GM19468 (cell line): Measurements from ENCODE around the gene KIAA1191.

Experiments used
- ATAC-seq: cut with Tn5 transposase; IDR thresholded peaks from one replicate; pipeline ENCODE4 v1.9.1; 2021; ENCODE audit warnings: mild to moderate bottlenecking, moderate library complexity, moderate number of reproducible peaks; ENCODE audit not compliant: unreplicated experiment; ENCODE audit errors: extremely low read depth

Gene KIAA1191

DNA sequence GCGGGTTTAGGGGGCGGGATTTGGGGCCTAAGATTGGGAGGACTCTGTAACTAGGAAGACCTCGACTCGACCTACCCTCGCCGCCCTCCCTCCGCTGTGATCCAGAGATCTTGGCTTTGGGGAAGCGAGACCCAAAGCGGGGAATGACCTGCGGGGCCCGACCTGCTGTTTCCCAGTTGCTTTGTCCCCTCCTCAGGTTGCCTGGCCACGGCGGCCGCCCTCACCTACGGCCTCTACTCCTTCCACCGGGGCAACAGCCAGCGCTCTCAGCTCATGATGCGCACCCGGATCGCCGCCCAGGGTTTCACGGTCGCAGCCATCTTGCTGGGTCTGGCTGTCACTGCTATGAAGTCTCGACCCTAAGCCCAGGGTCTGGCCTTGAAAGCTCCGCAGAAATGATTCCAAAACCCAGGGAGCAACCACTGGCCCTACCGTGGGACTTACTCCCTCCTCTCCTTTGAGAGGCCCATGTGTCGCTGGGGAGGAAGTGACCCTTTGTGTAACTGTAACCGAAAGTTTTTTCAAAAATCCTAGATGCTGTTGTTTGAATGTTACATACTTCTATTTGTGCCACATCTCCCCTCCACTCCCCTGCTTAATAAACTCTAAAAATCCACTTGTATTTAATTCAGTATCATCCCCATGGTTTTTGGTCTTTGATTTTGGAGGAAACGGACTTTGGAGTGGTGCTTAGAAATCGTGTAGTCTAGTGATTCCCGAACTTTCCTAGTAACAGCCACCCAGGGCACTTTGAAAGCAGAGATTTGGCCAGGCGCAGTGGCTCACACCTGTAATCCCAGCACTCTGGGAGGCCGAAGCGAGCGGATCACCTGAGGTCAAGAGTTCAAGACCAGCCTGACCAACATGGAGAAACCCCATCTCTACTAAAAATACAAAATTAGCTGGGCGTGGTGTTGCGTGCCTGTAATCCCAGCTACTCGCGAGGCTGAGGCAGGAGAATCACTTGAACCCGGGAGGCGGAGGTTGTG, 27.9 kb upstream of the KIAA1191 start:
- ATAC-seq, result peak; percentile 1

DNA sequence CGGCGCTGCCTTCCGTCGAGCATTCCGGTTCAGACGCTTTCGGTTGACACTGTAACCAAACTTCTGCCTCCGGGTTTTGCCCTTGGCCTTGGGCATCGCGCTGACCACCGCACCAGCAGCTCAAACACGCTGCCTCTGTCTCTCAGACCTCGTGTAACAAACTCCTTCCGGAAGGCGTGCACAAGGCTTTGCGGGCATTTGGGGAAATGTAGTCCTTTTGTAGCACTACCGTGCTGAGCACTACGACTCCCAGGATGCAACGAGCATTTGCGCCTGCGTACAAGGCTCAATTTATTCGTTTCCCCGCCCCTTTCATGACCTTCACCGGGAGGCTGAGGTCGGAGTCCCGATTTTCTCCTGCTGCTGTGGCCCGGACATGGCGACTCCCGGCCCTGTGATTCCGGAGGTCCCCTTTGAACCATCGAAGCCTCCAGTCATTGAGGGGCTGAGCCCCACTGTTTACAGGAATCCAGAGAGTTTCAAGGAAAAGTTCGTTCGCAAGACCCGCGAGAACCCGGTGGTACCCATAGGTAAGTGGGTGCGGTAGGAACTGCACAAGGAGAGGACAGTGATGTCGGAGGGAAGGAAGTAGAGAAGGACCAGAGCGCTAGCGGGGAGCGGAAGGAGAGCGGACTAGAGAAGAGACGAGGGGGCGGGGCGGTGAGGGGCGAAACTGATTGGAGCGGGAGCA, 27.0 kb upstream of the KIAA1191 start, which contains the start of the genes HIGD2A and NOP16:
Gene HIGD2A, plus strand, starts transcription at position 308 of the 691 bp plus-strand sequence. Its CDS starts 69 bp downstream, at position 377.
Gene NOP16, minus strand, starts transcription at position 155 of the 691 bp plus-strand sequence. Its CDS starts 59 bp downstream, at position 96.
- ATAC-seq, result peak; percentile 79

DNA sequence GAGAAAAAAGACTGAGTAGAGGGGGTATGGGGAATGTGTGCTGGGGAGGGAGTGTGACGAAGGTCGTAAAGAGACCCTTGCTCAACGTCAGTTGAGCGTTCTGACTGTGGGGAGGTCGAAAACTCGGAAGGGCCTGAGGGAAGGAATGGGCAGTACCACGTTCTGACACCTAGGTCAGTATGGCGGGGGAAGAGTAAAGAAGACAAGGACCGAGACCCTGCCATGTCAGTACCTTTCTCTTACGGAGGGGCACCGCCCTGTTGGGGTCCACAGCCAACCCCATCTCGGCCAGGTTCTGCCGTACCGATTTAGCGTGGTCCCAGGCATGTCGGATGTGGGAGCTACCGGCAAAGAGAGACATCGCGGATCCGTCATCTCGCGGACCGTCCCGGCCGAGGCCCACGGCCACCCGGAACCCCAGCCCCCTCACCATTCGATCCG, 26.5 kb upstream of the KIAA1191 start:
- ATAC-seq, result no peak

DNA sequence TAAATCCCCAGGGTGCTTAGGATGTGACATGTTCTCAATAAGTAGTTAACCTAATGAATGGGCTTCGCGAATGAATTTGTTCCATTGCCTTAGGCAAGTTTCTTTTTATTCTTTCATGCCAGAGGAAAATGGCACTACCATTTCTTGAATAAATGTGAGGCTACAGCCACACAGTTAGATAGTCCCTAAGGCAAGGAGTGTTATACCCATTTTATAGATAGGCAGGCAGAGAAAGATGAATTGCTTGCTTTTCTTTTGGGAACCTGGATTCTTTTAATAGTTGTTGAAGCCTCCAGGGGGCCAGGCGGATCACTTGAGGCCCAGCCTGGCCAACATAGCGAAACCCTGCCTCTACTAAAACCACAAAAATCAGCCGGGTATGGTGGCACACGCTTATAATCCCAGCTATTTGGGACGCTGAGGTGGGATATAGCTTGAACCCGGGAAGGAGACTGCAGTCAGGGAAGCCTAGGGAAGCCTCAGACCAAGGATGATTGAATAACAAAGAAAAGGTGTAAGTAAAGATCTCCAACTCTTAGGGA, 25.9 kb upstream of the KIAA1191 start:
- ATAC-seq, result no peak

DNA sequence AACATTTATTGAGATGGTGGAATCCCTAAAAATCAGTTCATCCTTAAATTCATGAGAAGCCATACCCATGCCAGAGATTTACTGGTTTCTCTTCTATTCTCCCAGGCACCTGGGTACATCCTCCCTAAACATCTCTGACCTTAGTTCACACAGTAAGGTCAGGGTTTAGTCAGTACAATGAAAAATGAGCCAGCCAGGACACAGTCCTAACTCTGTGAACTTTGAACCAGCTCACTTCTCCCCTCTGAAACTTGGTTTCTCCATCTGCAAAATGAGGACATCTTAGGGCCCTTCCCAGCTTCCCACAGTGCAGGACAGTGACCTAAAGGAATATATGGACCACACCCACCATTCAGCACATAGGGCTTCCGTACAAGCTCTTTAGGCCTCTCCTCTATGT, 24.9 kb upstream of the KIAA1191 start:
- no peak for ATAC-seq

DNA sequence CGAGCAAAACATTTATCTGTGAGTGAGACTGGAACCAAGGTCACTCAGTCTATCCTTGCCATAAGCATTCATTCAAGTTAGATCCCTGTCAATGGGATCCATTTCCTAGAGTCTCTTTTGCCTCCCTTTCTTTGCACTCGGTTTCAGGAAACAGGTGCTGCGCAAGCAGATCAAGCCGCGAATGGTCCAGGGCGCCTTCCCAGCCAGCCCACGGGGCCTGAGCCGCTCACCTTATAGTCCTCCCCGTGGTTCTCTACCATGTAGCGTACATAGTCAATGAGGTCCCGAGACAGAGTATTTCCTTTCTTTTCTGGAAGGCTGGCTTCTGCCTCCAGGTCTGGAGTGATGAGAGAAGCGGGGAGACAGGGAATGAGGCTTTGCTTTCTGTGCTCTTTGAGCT, 23.4 kb upstream of the KIAA1191 start:
- ATAC-seq, result no peak

DNA sequence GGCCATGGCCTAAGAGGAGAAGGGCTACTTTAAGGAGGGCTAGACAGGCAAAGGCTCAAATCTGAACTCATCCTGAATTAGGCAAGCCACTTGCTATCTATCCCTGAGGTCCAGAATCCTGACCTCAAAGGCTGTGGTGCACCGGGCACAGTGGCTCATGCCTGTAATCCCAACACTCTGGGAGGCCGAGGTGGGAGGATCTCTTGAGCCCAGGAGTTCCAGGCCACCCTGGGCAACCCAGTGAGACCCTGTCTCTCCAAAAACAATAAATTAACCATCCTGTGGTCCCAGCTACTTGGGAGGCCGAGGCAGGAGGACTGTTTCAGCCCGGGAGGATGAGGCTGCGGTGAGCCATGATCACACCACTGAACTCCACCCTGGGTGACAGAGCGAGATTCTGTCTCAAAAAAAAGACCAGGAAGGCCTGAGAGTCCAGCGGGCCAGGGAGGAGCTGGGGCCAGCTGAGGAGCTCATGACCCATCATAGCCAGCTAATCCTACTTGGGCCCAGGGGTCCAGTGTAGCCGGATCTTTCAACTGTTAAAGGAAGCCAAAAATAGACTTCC, 22.9 kb upstream of the KIAA1191 start:
- no peak for ATAC-seq

DNA sequence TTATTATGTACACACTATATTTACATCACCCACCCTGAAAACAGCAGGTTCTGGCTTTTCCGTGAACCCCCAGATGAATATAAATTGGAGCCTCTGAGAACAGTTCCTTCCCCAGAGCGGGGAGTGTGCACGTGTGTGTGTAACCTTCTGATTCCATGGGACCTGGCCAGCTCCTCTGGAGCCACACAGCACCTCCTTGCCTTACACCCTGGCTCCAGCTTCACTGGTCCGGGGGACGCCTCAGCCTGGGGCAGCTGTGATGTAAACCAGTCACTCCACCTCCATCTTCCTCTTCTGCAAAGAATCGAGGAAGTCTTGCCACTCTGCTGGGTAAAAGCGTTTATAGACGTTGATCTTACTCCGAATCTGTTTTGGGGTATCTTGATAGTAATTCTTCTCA, 22.4 kb upstream of the KIAA1191 start:
- ATAC-seq, result no peak

DNA sequence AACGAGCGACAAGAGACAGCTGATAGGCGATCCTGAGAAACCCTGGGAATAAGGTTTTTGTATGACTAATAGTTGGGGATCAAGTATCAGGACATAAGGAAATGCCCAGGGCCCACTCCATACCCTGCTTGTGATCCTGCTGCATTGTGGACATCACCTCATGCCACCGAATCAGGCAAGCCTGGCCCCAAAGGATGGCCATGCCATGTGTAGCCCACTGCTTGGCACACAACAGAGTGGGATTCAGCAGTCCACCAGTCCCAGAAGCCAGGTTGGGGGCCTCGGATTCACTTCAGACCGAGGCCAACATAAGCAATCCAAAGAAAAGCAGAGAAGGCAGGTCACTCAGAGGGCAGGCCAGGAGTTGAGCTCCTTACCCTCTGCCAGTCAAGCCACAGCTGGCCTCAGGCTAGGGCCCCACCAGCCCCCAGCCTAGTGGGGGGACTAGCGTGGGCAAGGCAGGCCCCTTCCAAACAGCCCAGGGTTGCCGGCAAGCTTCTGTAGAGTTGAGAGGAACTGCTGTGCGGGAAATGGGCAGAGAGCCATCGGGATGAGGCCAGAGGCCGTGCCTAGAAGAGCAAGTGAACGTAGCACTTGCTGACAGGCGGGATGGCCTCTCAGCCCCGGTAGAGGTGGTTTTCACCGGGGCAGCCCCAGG, 21.8 kb upstream of the KIAA1191 start:
- no peak for ATAC-seq

DNA sequence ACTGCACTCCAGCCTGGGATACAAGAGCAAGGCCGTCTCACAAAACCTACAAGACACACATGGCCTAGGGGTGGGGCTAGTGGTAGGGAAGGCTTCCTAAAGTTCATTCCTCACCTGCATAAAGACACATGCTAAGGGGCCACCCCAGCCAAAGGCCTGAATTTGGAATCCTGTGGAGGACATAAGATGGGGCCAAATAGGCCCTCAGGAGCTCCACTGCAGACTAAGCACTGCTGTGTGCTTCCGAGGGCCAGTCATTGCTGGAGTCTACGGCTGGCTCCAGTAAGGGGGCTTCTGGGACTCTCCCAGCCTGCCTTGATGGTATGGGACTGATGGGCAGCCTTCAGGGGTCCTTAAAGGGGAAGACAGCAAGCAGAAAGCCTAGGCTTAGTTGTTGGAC, 21.2 kb upstream of the KIAA1191 start:
- ATAC-seq, result no peak

DNA sequence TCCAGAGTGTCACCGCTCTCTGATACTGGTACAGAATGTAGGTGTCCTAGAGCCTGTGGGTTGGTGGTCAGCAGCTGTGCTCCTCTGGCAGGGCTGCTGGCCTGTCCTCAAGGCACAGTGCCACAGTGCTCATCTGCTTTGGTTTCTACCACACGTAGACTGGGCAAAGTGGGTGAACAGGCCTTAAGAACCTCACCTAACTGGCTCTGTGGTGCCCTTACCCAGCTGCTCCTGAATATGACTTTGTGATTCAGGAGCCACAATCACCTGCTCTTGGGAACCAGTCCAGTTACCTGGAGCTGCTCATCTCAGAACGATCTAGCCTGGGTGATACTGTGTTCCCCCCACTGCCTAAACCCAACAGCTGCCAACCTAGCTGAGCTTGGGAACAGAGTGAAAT, 20.4 kb upstream of the KIAA1191 start:
- no peak for ATAC-seq

DNA sequence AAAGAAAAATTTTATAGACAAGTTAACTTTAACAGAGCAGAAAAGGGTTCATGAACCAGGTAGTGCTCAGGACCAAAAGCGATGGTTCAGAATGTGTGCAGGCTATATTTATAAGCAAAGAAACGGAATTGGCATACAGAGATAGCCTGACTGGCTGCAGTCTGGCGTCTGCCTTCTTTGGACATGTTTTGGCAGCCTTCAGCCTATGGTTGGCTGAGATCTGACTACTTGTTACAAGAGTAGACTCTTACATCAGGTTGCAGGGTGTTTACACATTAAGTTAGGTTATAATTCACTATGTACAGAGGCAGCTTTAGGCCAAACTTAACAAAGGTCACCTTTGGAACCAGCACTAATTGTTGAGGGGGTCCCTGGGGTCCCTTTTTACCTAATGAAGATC, 19.9 kb upstream of the KIAA1191 start:
- no peak for ATAC-seq

DNA sequence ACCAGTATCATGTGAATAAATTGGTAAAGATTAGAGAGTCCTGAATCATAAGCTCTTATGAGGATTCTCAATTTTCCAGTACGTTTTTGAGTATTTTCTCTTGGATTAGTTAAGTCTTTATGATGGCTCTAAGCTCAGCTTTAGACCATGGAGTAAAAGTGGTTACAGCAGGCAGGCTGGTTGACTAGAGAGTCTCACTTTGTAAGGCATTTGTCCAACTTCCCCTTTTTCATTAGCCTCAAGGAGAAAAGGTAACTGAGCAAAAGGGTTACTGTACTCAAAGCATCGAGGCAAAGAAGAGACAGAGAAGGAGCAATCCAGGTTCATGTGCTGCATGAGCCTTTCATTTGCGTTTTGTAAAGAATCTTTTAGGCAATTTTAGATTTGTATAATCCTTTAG, 18.3 kb upstream of the KIAA1191 start:
- ATAC-seq, result no peak

DNA sequence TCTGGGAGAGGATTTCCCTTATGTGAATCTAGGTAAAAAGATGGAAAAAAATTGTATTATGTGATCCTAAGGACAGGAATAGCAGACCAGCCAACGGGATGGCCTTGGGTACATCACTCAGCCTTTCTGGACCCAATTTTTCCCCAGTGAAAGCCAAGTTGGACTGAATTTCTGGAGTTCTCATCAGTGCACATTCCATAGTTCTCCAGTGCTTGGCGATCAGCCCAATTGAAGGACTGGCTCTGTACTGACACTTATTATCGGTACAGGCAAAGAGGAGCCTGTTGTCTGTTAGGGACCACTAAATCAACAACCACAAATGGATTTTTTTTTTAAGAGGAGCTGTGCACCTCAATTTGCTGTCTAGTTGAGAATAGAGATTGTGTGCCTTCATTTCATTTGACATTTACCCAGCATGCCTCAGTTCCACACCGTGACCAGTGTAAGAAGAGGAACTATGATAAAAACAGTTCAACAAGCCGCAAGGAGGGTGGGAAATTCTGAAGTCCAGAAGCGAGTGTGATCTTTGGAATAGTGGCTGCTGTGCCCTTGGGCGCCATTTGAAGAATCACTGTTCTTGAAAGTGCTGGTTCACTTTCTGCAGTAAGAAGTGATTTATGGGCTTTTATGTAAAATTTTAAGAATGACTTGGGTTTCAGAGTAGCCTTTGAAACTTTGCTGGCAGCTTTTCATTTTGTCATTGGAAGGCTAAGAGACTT, 11.7 kb upstream of the KIAA1191 start:
- no peak for ATAC-seq

DNA sequence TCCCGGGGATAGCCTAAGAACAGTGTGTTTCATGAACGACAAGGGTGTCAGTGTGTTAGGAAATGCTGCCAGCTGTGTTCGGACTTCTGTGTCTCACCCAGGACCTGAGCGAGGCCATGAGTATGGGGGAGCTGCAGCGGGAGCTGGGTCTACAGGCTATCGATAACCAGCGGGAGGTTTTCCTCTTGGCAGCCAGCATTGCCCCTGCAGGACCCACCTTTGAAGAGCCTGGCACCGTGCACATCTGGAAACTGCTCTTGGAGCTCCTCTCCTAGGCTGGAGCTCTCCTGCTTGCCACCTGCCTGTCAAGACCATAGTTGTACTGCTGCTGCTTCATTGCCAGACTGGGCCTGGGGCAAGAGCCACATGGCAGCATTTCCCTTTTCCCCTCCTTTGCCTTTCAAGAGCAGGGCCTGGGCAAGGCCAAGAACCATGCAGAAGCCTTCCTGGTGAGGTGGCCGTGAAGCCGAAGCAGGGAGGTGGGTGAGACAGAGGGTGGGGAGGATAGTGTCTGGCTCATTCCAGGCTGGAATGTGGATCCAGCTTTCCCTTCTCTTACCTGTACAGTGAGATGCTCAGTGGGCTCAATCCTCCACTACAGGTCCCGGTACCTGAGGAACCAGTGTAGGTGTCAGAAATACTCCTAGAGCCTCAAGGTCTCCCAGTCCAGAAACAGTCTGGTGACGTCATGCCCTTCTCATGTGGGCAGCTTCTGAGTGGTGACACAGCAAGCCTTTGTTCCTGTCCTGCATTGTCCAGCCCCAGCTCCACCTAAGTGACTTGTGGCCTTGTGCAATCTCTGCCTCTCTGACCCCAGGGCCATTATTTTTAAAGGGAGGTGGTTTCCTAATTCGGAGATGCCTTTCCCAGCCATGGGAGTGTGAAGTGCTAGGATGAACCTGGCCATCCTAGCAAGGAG, 10.3 kb upstream of the KIAA1191 start:
- ATAC-seq, result no peak

DNA sequence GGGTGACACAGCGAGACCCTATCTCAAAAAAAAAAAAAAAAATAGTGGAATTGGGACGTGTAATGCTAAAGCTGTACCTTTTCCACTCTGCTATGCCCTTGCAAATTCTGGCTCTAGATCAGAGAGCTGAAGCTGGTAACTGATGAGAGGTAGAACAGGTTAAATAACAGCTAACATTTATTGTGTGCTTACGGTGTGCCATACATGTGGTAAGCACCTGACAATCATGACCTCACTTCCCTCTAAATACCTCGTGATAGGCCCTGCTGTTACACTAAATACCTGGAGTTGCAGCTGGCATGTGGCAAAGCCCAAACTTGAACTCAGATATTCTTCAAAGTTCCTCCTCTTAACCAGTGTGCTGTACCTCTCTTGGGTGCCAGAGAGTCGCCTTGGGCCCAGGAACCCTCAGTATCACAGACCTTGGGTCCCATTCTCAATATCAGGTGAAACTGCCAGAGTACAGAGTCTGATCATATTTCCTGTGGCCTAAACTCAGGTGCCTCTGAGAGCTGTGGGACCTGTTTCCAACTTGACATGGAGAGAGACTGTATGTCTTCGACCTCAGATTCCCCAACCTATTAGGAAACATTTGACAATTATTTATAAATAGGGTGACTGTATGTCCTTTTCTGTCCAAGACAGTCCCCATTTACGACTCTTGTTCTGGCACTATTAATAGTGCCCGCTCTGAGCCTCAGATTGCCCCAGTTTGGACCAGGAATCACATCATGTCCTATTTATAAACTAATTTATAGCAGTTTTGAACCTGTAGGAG, 8.6 kb upstream of the KIAA1191 start:
- no peak for ATAC-seq

DNA sequence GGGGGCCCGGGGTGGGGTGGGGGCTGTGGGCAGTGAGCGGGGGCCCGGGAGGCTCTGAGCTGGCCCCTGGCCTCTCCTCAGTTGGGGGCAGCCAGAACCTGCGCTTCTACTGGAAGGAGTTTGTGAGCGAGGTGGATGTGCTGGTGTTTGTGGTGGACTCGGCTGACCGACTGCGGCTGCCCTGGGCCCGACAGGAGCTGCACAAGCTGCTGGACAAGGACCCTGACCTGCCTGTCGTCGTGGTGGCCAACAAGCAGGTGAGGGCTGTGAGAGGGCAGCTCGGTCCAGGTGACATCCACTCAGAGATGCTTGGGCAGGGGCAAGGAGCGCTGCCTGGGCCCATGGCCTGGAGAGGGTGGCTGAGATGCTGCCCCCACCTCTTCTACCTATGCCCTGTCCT, 7.2 kb upstream of the KIAA1191 start:
- no peak for ATAC-seq
